NCI-H2196 (cell line): Measurements from ENCODE around the gene ANO4.
"Not testable (repeated sequence)": the region's sequence is repeated elsewhere in the genome, so short reads cannot be mapped to it uniquely, and the experiment has no call there.

Source experiments
- DNase-seq: peaks from one replicate; lab custom pipeline; 2025; ENCODE audit not compliant: unreplicated experiment; lab: John Stamatoyannopoulos, UW

Gene ANO4

GRCh38 chr12:101078536-101079285 lies 284.1 kb downstream of the ANO4 start:
- DNase-seq: no peak

DNA sequence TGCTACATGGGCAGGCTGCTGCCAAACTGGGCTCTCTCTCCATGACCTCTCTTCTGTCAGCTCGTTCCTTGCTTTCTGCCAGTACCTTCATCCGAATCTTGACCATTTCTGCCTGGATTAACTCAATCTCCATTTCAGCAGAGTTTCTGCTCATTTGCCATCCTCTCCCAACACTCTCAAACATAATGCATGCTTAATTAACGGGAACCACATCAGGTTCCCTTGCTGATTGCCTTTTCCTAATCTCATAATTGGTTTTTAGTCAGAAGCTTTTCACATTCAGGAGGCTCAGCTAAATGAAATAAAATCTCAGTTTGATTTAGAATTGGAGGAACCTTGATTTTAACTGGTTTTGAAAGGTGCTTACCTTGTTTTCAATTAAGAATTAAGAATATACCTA lies 288.1 kb downstream of the ANO4 start:
- no peak for DNase-seq

DNA sequence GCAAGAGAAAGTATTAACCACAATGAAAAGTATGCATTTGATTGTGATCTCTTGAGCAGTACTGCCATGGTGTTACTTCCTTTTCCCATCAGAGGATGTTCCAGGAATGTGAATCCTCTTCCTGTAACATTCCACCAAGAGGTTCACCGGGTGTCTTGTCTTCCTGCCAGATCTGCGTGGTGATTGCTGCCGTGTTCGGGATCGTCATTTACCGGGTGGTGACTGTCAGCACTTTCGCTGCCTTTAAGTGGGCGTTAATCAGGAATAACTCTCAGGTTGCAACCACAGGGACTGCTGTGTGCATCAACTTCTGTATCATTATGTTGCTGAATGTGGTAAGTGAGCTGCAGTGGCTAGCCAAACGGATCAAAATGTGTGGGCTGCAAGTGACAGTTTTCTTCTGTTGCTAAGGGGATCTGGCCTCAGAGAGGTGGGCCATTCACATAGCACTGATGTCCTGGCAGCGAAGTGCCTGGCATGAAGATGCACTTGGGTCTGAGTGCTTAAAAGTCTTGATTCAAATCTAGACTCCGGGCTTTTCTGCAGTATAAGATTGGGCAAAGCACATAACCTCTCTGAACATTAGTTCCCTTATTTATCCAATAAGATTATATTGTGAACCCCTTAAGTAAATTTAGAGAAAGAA lies 292.0 kb downstream of the ANO4 start:
- no peak for DNase-seq

DNA sequence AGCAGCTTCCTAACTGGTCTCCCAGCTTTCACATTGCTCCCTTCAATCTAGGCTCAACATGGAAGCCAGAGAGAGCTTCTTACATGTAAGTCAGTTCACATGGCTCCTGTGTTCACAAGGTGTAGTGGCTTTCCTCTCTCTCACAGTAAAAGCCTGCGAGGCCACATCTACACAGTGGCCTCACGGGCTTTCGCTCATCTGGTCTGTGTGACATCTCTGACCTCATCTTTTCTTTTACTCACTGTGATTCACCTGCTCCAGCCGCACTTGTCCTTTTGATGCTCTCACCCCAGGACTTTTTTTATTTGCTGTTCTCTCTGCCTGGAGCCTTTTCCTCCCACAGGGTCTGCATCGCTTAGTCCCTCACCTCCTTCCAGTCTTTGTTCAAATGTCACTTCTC lies 293.3 kb downstream of the ANO4 start:
- no peak for DNase-seq

GRCh38 chr12:101089271-101089670 lies 294.7 kb downstream of the ANO4 start:
- no peak for DNase-seq

- not testable (repeated sequence) for DNase-seq
These were observed 295.6 kb downstream of the ANO4 start for GRCh38 chr12:101090222-101090621.

DNA sequence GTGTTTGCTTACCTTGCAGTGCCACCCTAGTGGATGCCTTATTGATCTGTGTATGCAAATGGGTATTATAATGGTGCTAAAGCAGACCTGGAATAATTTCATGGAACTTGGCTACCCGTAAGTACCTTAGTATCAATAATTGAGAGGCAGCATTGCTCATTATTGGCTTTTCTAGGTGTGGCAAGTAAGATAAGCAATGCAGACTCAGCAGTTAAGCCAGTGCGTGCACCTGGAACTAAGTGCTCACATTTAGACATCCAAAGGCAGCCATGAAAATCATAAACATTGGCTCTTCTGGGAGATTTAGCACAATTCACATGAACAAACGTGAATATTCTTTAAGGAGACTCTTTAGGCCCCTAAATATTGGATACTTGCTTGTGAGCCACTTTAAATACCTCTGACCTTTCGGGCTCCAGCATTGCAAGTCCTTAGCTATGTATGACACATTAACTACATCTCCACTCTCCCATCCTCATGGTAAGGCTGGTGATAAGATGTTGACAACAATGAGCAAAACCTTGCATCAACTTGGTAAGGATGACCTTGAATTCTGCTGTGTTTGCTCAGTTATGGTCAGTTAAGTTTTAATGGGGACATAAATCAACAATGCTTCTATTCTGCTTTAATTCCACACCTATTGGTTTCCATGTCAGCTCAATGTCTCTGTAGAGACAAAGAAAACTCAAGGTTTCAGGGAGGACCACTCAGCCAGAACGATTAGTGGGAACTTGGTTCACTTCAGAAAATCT lies 303.4 kb downstream of the ANO4 start:
- DNase-seq: no peak

GRCh38 chr12:101107032-101107763 lies 312.6 kb downstream of the ANO4 start:
- DNase-seq: no peak

DNA sequence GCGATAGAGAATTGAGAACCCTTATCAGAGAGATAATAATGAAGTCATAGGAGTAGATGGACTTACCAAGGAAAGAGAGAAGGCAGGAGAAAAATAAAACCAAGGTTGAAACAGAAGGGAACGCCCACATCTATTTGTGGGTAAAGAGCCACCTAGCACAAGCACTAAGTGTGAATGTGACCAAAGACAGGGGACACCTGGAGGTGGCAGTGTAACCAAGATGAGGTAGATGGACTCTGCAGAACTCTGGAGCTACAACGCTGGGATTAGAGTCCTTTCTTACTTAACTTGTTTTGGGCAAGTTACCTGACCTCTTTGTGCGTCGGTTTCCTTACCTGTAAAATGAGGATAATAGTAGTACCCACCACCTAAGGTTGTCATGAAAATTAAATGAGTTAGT lies 313.6 kb downstream of the ANO4 start:
- no peak for DNase-seq

DNA sequence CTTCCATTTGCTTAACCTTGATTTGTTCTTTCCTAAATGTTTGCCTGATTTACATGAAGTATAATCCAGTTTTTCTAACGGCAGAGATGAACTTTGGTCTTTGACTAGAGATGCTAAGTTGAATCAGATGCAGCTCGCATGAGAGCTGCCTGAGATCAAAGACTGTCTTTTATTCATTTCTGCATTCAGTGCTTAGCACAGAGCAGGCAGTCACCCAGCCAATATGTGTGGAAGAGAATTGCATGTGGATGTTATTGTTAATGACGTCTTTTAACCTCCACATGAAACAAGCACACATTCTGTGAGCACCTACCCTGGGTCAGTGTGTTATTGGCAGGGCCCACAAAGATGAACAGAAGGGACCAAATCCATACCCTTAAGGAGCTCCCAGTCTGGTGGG lies 316.3 kb downstream of the ANO4 start:
- no peak for DNase-seq

GRCh38 chr12:101111441-101111840 lies 316.9 kb downstream of the ANO4 start:
- no peak for DNase-seq

DNA sequence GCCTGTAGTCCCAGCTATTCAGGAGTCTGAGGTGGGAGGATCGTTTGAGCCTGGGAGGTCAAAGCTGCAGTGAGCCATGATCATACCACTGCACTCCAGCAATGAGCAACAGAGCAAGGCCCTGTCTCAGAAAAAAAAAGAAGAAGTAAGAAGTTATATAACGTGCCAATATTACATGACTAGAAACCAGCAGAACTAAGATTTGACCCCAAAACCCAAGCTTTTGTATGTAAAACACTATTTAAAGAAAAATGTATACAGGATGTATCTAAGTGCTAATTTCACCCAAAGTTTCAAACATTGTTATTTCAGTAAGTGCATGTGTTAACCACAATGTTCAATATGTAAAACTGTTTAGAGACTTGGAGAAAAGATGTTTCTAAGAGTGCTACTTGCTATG lies 320.8 kb downstream of the ANO4 start:
- DNase-seq: no peak

GRCh38 chr12:101116911-101117310 lies 322.3 kb downstream of the ANO4 start:
- no peak for DNase-seq

- no peak for DNase-seq
These were observed 323.3 kb downstream of the ANO4 start for GRCh38 chr12:101117842-101118241.

- DNase-seq: no peak
These were observed 333.1 kb downstream of the ANO4 start for GRCh38 chr12:101127521-101128219.

GRCh38 chr12:101145777-101146431 lies 351.3 kb downstream of the ANO4 start:
- DNase-seq: not testable (repeated sequence)

GRCh38 chr12:101165319-101165718 lies 370.7 kb downstream of the ANO4 start:
- no peak for DNase-seq

DNA sequence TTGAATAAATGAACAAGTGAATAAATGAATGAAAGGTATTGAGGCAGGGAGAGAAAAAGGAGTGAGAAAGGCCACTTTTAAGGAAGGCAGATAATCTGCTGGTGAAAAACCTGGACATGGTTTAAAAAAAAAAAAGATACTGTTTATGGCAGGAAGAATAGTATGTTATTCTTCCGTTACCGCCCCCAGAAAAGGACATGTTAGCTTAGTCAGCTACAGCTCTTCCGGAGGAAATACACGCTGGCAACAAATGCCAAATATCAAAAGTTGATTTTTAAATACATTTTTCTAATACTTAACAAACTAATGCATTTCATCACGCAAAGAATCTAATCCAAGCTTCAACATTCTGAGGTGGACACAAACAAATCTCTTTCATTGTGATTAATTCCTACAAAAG lies 372.3 kb downstream of the ANO4 start:
- DNase-seq: no peak

DNA sequence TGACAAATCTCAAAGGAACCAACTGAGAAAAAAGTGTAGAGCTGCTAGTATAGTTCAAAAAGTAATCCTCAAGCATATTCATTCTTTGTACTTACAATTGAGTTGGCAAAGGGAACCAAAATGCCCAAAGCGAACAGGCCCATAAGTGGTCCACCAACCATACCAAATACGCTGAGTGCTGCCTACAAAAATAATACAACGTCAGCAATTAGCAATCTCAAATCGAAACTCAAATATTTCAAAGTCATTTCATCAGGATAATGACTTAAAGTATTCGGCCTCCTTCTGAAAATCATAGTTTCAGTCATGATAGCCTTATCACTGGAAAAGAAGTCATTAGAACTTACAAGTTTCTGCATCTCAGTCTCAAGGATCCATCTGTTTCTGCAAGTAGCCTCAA lies 373.4 kb downstream of the ANO4 start:
- DNase-seq: no peak

- no peak for DNase-seq
These were observed 377.7 kb downstream of the ANO4 start for GRCh38 chr12:101172316-101172715.
